ENCODE results near the gene CENPS. TPM values are rescaled to one million over a fixed set of nuclear protein-coding genes. Genes with fewer than 3 reads are reported as not detected.
"Not testable (repeated sequence)": the region's sequence is repeated elsewhere in the genome, so short reads cannot be mapped to it uniquely, and the experiment has no call there.

CENPS gene
- total RNA-seq, 2 experiments from 2014 or later: 13.6 to 18.4 TPM

DNA sequence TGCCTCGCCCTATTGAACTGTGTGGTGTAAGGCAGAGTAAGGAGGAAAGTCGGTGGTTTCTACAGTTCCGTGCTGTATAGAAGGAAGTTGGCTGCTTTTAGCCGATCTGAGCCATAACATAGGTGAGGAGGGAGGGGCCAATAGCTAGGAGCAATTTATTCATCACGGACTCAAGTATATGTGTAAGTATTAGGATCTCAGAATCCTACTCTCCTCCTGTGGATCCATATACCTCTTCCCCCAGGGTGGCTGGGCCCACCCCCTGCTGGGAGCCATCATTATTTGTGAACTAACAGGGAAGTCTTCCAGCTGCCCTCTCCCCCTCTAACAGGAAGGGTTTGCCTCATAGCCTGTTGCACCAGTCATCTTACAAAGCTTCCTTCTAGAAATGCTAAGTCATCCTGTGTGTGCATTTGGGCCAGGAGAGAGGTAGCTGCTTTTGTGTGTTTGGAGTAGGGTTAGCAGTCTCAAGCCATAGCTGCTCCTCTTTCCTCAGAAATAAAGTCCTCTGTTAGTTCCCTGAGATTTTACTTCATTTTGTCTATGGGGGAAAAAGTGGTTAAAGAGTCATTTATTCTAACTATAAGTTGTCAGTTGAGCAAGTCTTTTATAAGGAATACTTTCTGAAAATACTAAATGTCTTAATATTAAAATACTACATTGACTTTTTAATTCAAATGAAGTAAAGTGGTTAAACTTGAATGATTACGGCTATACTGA is 14.9 kb upstream of the CENPS start:
- Histone ChIP-seq H3K27ac (ENCODE audit: low read depth, low read length, poor library complexity, severe bottlenecking) (no peak overlapping the region), H3K9me3 (ENCODE audit: low read length) (no peaks in the 10 kb centered on the region), H3K79me2 (ENCODE audit: insufficient read depth, low read depth, low read length) (no peaks in the 10 kb centered on the region), H3K4me1 (ENCODE audit: insufficient read depth, low read length, poor library complexity, severe bottlenecking) (no peaks in the 10 kb centered on the region), H4K20me1 (ENCODE audit: insufficient read depth, low read length) (no peaks in the 10 kb centered on the region), H3K36me3 (ENCODE audit: insufficient read depth, low read length) (peaks cover 96% of the 10 kb centered on the region), H3K4me2 (ENCODE audit: low read length) (no peak overlapping the region), H2AFZ (ENCODE audit: low read length) (no peak overlapping the region), H3K9me2 (ENCODE audit: insufficient read depth, low read length) (no peaks in the 10 kb centered on the region), H3K4me3 (ENCODE audit: low read depth, low read length, poor library complexity, severe bottlenecking) (no peak overlapping the region)
- intact Hi-C loops (cut with micrococcal nuclease; ENCODE audit: unreplicated experiment): no loop called here
- ChIA-PET POLR2A (interaction anchor here (0.7 kb wide), 1 partner anchor 89 kb away, joined by 3 read pairs; no protein-coding TSS in a partner anchor), CTCF (ENCODE audit: unreplicated experiment) (no interaction called here)
- no peak for DNase-seq (ENCODE audit: low spot score)
- no TSS peak for BruUV-seq (replicated peaks)
- no peak for TF ChIP-seq CTCF (conservative IDR thresholded peaks at IDR 0.05; ENCODE audit: low read length)
- TF ChIP-seq EZH2phosphoT487 (IDR thresholded peaks at IDR 0.05; ENCODE audit: borderline replicate concordance, low read depth, low read length): no peak

GRCh38 chr1:10415967-10416366 is 14.3 kb upstream of the CENPS start:
- H3K9me3 ChIP-seq (ENCODE audit: low read length); H3K4me3 ChIP-seq (ENCODE audit: low read depth, low read length, poor library complexity, severe bottlenecking); H3K4me1 ChIP-seq (ENCODE audit: insufficient read depth, low read length, poor library complexity, severe bottlenecking); CTCF ChIA-PET (ENCODE audit: unreplicated experiment); H4K20me1 ChIP-seq (ENCODE audit: insufficient read depth, low read length); H3K79me2 ChIP-seq (ENCODE audit: insufficient read depth, low read depth, low read length); H3K4me2 ChIP-seq (ENCODE audit: low read length); DNase-seq (ENCODE audit: low spot score); intact Hi-C loops (cut with micrococcal nuclease; ENCODE audit: unreplicated experiment); H3K27ac ChIP-seq (ENCODE audit: low read depth, low read length, poor library complexity, severe bottlenecking); H2AFZ ChIP-seq (ENCODE audit: low read length); BruUV-seq (replicated peaks); H3K9me2 ChIP-seq (ENCODE audit: insufficient read depth, low read length): not testable (repeated sequence)
- peaks cover 96% of the 10 kb centered on the region for H3K36me3 ChIP-seq (ENCODE audit: insufficient read depth, low read length)
- POLR2A ChIA-PET: interaction anchor here (0.7 kb wide), 2 partner anchors 90 to 180 kb away, joined by 3 read pairs; no protein-coding TSS in a partner anchor

DNA sequence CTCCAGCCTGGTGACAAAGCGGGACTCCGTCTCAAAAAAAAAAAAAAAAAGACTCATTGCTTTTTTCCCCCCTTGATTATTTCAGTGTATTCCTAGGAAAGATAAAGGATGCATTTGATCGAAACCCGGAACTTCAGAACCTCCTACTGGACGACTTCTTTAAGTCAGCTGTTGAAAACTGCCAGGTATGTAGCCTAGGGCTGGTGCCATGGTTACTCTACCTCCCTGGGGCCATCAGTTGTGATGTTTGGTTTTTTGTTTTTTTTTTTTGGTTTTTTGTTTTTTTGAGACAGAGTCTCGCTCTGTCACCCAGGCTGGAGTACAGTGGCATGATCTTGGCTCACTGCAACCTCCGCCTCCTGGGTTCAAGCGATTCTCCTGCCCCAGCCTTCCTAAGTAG is 11.5 kb upstream of the CENPS start:
- intact Hi-C loops (cut with micrococcal nuclease; ENCODE audit: unreplicated experiment); H3K79me2 ChIP-seq (ENCODE audit: insufficient read depth, low read depth, low read length); H4K20me1 ChIP-seq (ENCODE audit: insufficient read depth, low read length); DNase-seq (ENCODE audit: low spot score); H3K4me1 ChIP-seq (ENCODE audit: insufficient read depth, low read length, poor library complexity, severe bottlenecking); H3K27ac ChIP-seq (ENCODE audit: low read depth, low read length, poor library complexity, severe bottlenecking); H3K9me3 ChIP-seq (ENCODE audit: low read length); CTCF ChIA-PET (ENCODE audit: unreplicated experiment); H3K4me3 ChIP-seq (ENCODE audit: low read depth, low read length, poor library complexity, severe bottlenecking); H3K4me2 ChIP-seq (ENCODE audit: low read length); POLR2A ChIA-PET; H3K9me2 ChIP-seq (ENCODE audit: insufficient read depth, low read length); BruUV-seq (replicated peaks); H2AFZ ChIP-seq (ENCODE audit: low read length): not testable (repeated sequence)
- peaks cover 74% of the 10 kb centered on the region for H3K36me3 ChIP-seq (ENCODE audit: insufficient read depth, low read length)

- H3K27ac ChIP-seq (ENCODE audit: low read depth, low read length, poor library complexity, severe bottlenecking): no peak overlapping the region
- H3K79me2 ChIP-seq (ENCODE audit: insufficient read depth, low read depth, low read length): no peaks in the 10 kb centered on the region
- TF ChIP-seq EZH2phosphoT487 (IDR thresholded peaks at IDR 0.05; ENCODE audit: borderline replicate concordance, low read depth, low read length) (no peak), CTCF (conservative IDR thresholded peaks at IDR 0.05; ENCODE audit: low read length) (no peak)
- no peak overlapping the region for H3K4me3 ChIP-seq (ENCODE audit: low read depth, low read length, poor library complexity, severe bottlenecking)
- H3K4me2 ChIP-seq (ENCODE audit: low read length): no peak overlapping the region
- no peak for DNase-seq (ENCODE audit: low spot score)
- H3K9me3 ChIP-seq (ENCODE audit: low read length): no peaks in the 10 kb centered on the region
- ChIA-PET POLR2A (no interaction called here), CTCF (ENCODE audit: unreplicated experiment) (no interaction called here)
- no peaks in the 10 kb centered on the region for H3K4me1 ChIP-seq (ENCODE audit: insufficient read depth, low read length, poor library complexity, severe bottlenecking)
- intact Hi-C loops (cut with micrococcal nuclease; ENCODE audit: unreplicated experiment): no loop called here
- H3K36me3 ChIP-seq (ENCODE audit: insufficient read depth, low read length): peaks cover 68% of the 10 kb centered on the region
- no TSS peak for BruUV-seq (replicated peaks)
- H3K9me2 ChIP-seq (ENCODE audit: insufficient read depth, low read length): no peaks in the 10 kb centered on the region
- H4K20me1 ChIP-seq (ENCODE audit: insufficient read depth, low read length): no peaks in the 10 kb centered on the region
- H2AFZ ChIP-seq (ENCODE audit: low read length): no peak overlapping the region
Measured at GRCh38 chr1:10419351-10419750, 10.9 kb upstream of the CENPS start.
